ENCODE results near the gene HDHD3. TPM values are rescaled to one million over a fixed set of nuclear protein-coding genes. Genes with fewer than 3 reads are reported as not detected.

HDHD3 gene
- total RNA-seq, 4 donors from 2014 or later: 56.1 to 258 (median 237) TPM

- TF ChIP-seq, protein P1, sequence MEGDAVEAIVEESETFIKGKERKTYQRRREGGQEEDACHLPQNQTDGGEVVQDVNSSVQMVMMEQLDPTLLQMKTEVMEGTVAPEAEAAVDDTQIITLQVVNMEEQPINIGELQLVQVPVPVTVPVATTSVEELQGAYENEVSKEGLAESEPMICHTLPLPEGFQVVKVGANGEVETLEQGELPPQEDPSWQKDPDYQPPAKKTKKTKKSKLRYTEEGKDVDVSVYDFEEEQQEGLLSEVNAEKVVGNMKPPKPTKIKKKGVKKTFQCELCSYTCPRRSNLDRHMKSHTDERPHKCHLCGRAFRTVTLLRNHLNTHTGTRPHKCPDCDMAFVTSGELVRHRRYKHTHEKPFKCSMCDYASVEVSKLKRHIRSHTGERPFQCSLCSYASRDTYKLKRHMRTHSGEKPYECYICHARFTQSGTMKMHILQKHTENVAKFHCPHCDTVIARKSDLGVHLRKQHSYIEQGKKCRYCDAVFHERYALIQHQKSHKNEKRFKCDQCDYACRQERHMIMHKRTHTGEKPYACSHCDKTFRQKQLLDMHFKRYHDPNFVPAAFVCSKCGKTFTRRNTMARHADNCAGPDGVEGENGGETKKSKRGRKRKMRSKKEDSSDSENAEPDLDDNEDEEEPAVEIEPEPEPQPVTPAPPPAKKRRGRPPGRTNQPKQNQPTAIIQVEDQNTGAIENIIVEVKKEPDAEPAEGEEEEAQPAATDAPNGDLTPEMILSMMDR (IDR thresholded peaks at IDR 0.05): no peak
- no peak for TF ChIP-seq POLR2A (IDR thresholded peaks at IDR 0.05)
- Histone ChIP-seq H3K9me3 (no peaks in the 10 kb centered on the region), H3K4me1 (no peaks in the 10 kb centered on the region), H3K27me3 (no peaks in the 10 kb centered on the region), H3K27ac (no peak overlapping the region), H3K4me3 (no peak overlapping the region), H3K36me3 (no peaks in the 10 kb centered on the region)
- DNase-seq: no peak
These were observed 50.6 kb downstream of the HDHD3 start for GRCh38 chr9:113326230-113326629.

Other genes starting within 250 kb of the HDHD3 start
- 100 to 1,000 TPM in 1 of 4 donors, 10 to 100 TPM in 3; 12.4 to 116 (median 56.2) TPM for gene SLC31A2, start 226.0 kb downstream of the HDHD3 start, total RNA-seq
- gene FKBP15, start 155.7 kb downstream of the HDHD3 start, total RNA-seq: 10 to 100 TPM; 25.9 to 44.6 (median 32.5) TPM
- 10 to 100 TPM in 3 of 4 donors, 1 to 10 TPM in 1; 7.4 to 82.7 (median 50.6) TPM for gene SLC31A1, start 155.4 kb downstream of the HDHD3 start, total RNA-seq
- gene CDC26, start 101.4 kb downstream of the HDHD3 start, total RNA-seq: 10 to 100 TPM; 13.6 to 28.4 (median 25.0) TPM
- gene PRPF4, start 101.3 kb downstream of the HDHD3 start, total RNA-seq: 10 to 100 TPM; 11.4 to 33.0 (median 19.5) TPM
- under 1 TPM in 1 of 4 donors, not detected in 3; 0.35 TPM for gene RNF183, start 73.6 kb downstream of the HDHD3 start, total RNA-seq
- 1 to 10 TPM in 3 of 4 donors, not detected in 1; 1.1 to 3.5 (median 2.5) TPM for gene WDR31, start 36.7 kb downstream of the HDHD3 start, total RNA-seq
- 10 to 100 TPM; 11.6 to 20.8 (median 15.8) TPM for gene BSPRY, start 27.4 kb downstream of the HDHD3 start, total RNA-seq
- 10 to 100 TPM; 44.6 to 81.4 (median 62.2) TPM for gene ALAD, start 24.3 kb upstream of the HDHD3 start, total RNA-seq
- gene POLE3, start 33.7 kb upstream of the HDHD3 start, total RNA-seq: 10 to 100 TPM; 13.8 to 56.9 (median 16.4) TPM
- gene C9orf43, start 33.8 kb upstream of the HDHD3 start, total RNA-seq: 1 to 10 TPM in 3 of 4 donors, not detected in 1; 1.1 to 5.0 (median 1.2) TPM
- gene RGS3, start 86.7 kb upstream of the HDHD3 start, total RNA-seq: 100 to 1,000 TPM in 2 of 4 donors, 10 to 100 TPM in 2; 55.3 to 113 (median 88.6) TPM